Suprapubic skin (tissue), 3 donors: ENCODE data around the gene DHX35.

ENCODE experiments used
- EP300 ChIP-seq: sonication (generic); formaldehyde crosslinking; IDR thresholded peaks from one replicate; pipeline ENCODE4 v1.6.1; 2017; ENCODE audit warnings: antibody characterized with exemption
- TF ChIP-seq, protein P1 (sequence below), 2 donors: fragments of 200-600 bp in 1 of 2; fragments of 450-650 bp in 1 of 2; sonication (generic) in 1 of 2; IDR thresholded peaks; one replicate each; pipeline ENCODE4 v1.5.1; 2016 to 2019; ENCODE audit warnings: antibody characterized with exemption in 2 of 2, mild to moderate bottlenecking in 1 of 2, moderate library complexity in 1 of 2

DNA sequence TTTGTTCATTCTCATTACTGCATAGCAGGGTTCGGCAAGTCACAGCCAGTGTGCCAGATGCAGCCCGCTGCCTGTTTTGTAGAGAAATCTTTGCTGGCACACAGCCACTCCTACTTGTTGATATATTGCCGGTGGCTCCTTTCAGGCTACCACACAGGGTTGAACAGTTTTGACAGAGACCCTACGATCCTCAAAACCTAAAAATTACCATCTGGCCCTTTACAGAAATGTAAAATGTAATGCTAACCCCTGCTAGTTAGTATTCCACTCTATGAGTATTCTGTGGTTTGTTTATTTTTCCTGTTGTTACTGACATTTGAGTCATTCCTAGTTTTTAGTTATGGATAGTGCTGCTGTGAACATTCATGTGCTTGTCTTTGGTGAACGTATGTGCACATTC, 11.5 kb downstream of the DHX35 start:
- TF ChIP-seq, protein P1, sequence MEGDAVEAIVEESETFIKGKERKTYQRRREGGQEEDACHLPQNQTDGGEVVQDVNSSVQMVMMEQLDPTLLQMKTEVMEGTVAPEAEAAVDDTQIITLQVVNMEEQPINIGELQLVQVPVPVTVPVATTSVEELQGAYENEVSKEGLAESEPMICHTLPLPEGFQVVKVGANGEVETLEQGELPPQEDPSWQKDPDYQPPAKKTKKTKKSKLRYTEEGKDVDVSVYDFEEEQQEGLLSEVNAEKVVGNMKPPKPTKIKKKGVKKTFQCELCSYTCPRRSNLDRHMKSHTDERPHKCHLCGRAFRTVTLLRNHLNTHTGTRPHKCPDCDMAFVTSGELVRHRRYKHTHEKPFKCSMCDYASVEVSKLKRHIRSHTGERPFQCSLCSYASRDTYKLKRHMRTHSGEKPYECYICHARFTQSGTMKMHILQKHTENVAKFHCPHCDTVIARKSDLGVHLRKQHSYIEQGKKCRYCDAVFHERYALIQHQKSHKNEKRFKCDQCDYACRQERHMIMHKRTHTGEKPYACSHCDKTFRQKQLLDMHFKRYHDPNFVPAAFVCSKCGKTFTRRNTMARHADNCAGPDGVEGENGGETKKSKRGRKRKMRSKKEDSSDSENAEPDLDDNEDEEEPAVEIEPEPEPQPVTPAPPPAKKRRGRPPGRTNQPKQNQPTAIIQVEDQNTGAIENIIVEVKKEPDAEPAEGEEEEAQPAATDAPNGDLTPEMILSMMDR (IDR thresholded peaks at IDR 0.05) = no peak
- no peak for TF ChIP-seq EP300
